ENCODE data around the gene NLGN4X.

- TF ChIP-seq, protein P1, sequence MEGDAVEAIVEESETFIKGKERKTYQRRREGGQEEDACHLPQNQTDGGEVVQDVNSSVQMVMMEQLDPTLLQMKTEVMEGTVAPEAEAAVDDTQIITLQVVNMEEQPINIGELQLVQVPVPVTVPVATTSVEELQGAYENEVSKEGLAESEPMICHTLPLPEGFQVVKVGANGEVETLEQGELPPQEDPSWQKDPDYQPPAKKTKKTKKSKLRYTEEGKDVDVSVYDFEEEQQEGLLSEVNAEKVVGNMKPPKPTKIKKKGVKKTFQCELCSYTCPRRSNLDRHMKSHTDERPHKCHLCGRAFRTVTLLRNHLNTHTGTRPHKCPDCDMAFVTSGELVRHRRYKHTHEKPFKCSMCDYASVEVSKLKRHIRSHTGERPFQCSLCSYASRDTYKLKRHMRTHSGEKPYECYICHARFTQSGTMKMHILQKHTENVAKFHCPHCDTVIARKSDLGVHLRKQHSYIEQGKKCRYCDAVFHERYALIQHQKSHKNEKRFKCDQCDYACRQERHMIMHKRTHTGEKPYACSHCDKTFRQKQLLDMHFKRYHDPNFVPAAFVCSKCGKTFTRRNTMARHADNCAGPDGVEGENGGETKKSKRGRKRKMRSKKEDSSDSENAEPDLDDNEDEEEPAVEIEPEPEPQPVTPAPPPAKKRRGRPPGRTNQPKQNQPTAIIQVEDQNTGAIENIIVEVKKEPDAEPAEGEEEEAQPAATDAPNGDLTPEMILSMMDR (IDR thresholded peaks at IDR 0.05; ENCODE audit: poor library complexity, severe bottlenecking): peak; percentile 21
- TF ChIP-seq EZH2 (IDR thresholded peaks at IDR 0.05; ENCODE audit: borderline replicate concordance, insufficient read depth, low read length, poor library complexity, severe bottlenecking) (no peak), SMC3 (conservative IDR thresholded peaks at IDR 0.05; ENCODE audit: poor library complexity) (no peak), MXI1 (conservative IDR thresholded peaks at IDR 0.05; ENCODE audit: poor library complexity, severe bottlenecking) (no peak), RAD21 (conservative IDR thresholded peaks at IDR 0.05) (no peak), EP300 (conservative IDR thresholded peaks at IDR 0.05; ENCODE audit: poor library complexity, severe bottlenecking) (no peak), POLR2AphosphoS5 (IDR thresholded peaks at IDR 0.05) (no peak)
Observed at GRCh38 chrX:6095469-6095868, 133.2 kb downstream of the NLGN4X start.
